ENCODE data around the gene IL2. TPM values are rescaled to one million over a fixed set of nuclear protein-coding genes. Genes with fewer than 3 reads are reported as not detected.

Gene IL2
- not detected for polyA plus RNA-seq (ENCODE audit: insufficient read length in 4 of 4)

- no peak for DNase-seq (ENCODE audit: low read depth in 4 of 4, low spot score in 3 of 4)
Measured at GRCh38 chr4:122456231-122457116, at the start of gene IL2. Gene IL2, minus strand, starts transcription at chr4:122456725. Its CDS starts 285 bp downstream, at chr4:122456440.

- no peak for DNase-seq (ENCODE audit: low read depth in 4 of 4, low spot score in 3 of 4)
Measured at GRCh38 chr4:122503214-122503613, 46.7 kb upstream of the IL2 start.

GRCh38 chr4:122500852-122501501 is 44.5 kb upstream of the IL2 start:
- DNase-seq (ENCODE audit: low read depth in 4 of 4, low spot score in 3 of 4): no peak

- DNase-seq (ENCODE audit: low read depth in 4 of 4, low spot score in 3 of 4): no peak
Measured at GRCh38 chr4:122489061-122489460, 32.5 kb upstream of the IL2 start.

- no peak for DNase-seq (ENCODE audit: low read depth in 4 of 4, low spot score in 3 of 4)
Measured at GRCh38 chr4:122483481-122483880, 27.0 kb upstream of the IL2 start.

- DNase-seq (ENCODE audit: low read depth in 4 of 4, low spot score in 3 of 4): no peak
Measured at GRCh38 chr4:122481766-122482405, 25.4 kb upstream of the IL2 start.

GRCh38 chr4:122480655-122481487 is 24.3 kb upstream of the IL2 start:
- DNase-seq (ENCODE audit: low read depth in 4 of 4, low spot score in 3 of 4): no peak

- DNase-seq (ENCODE audit: low read depth in 4 of 4, low spot score in 3 of 4): no peak
Measured at GRCh38 chr4:122479935-122480416, 23.5 kb upstream of the IL2 start.

- DNase-seq (ENCODE audit: low read depth in 4 of 4, low spot score in 3 of 4): no peak
Measured at GRCh38 chr4:122476745-122477144, 20.2 kb upstream of the IL2 start.

- no peak for DNase-seq (ENCODE audit: low read depth in 4 of 4, low spot score in 3 of 4)
Measured at GRCh38 chr4:122476126-122476525, 19.6 kb upstream of the IL2 start.

- no peak for DNase-seq (ENCODE audit: low read depth in 4 of 4, low spot score in 3 of 4)
Measured at GRCh38 chr4:122475233-122475632, 18.7 kb upstream of the IL2 start.

GRCh38 chr4:122469457-122469856 is 12.9 kb upstream of the IL2 start:
- no peak for DNase-seq (ENCODE audit: low read depth in 4 of 4, low spot score in 3 of 4)

- no peak for DNase-seq (ENCODE audit: low read depth in 4 of 4, low spot score in 3 of 4)
Measured at GRCh38 chr4:122458625-122459024, 2.1 kb upstream of the IL2 start.

GRCh38 chr4:122453384-122453995 is 3.0 kb downstream of the IL2 start:
- no peak for DNase-seq (ENCODE audit: low read depth in 4 of 4, low spot score in 3 of 4)

- no peak for DNase-seq (ENCODE audit: low read depth in 4 of 4, low spot score in 3 of 4)
Measured at GRCh38 chr4:122450847-122451246, 5.7 kb downstream of the IL2 start.

- DNase-seq (ENCODE audit: low read depth in 4 of 4, low spot score in 3 of 4): no peak
Measured at GRCh38 chr4:122434285-122434684, 22.2 kb downstream of the IL2 start.

GRCh38 chr4:122431351-122431750 is 25.2 kb downstream of the IL2 start:
- no peak for DNase-seq (ENCODE audit: low read depth in 4 of 4, low spot score in 3 of 4)

GRCh38 chr4:122423246-122423645 is 33.3 kb downstream of the IL2 start:
- DNase-seq (ENCODE audit: low read depth in 4 of 4, low spot score in 3 of 4): no peak

- no peak for DNase-seq (ENCODE audit: low read depth in 4 of 4, low spot score in 3 of 4)
Measured at GRCh38 chr4:122412547-122412946, 44.0 kb downstream of the IL2 start.

- DNase-seq (ENCODE audit: low read depth in 4 of 4, low spot score in 3 of 4): no peak
Measured at GRCh38 chr4:122403861-122404260, 52.7 kb downstream of the IL2 start.
